ENCODE measurements around the gene XPR1. TPM values are rescaled to one million over a fixed set of nuclear protein-coding genes. Genes with fewer than 3 reads are reported as not detected.
"Not testable (repeated sequence)": the region's sequence is repeated elsewhere in the genome, so short reads cannot be mapped to it uniquely, and the experiment has no call there.

XPR1 gene
- total RNA-seq, 2 donors from 2014 or later = 18.6 to 18.9 TPM

DNA sequence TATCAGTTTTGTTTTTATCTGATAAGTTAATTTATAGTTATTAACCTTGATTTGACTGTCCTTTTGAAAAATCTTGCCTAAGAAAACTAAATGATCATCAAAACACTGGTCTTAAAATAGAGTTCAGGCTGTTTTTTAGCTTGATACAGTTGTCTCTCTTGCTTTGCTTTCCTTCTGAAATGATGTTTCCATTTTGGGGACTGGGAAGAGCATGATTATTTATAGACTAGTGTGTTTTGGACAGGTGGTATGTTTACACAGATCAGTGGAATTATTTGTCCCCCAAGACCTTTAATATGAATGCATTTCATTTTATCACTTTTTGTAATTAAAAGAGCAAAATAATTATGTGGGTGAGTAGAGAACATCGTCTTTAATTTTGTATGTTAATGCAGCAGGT lies 90.8 kb downstream of the XPR1 start:
- H3K4me3 Mint-ChIP-seq = no peak overlapping the region
- DNase-seq (no peak), ATAC-seq (no peak)
- H3K36me3 Mint-ChIP-seq (ENCODE audit: low read depth) = no peaks in the 10 kb centered on the region
- no peaks in the 10 kb centered on the region for H3K27me3 Mint-ChIP-seq
- no peaks in the 10 kb centered on the region for H3K9me3 ChIP-seq (ENCODE audit: control insufficient read depth, low read length, poor library complexity, severe bottlenecking)
- H3K4me1 Mint-ChIP-seq = no peaks in the 10 kb centered on the region
- no peak overlapping the region for H3K27ac Mint-ChIP-seq

DNA sequence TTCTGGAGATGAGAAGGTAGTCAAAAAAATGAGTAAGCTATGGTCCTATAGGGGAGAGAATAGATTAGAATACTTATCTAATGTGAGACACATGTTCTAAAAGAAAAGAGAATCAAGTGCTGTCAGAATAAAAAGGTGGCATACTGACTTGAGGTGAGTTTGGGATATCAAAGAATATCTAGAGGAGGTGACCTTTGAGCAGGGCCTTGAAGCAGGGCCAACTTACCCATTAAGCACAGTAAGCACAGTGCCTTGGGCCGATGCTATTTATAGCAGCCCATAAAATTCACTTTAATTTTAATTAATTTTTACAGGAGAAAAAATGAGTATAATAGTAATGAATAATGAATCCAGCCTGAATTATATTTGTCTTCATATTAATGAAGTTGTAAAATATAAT lies 92.2 kb downstream of the XPR1 start:
- Mint-ChIP-seq H3K4me3 (no peak overlapping the region), H3K36me3 (ENCODE audit: low read depth) (no peaks in the 10 kb centered on the region), H3K27me3 (no peaks in the 10 kb centered on the region), H3K27ac (no peak overlapping the region), H3K4me1 (no peaks in the 10 kb centered on the region)
- no peak for ATAC-seq
- DNase-seq = no peak
- no peaks in the 10 kb centered on the region for H3K9me3 ChIP-seq (ENCODE audit: control insufficient read depth, low read length, poor library complexity, severe bottlenecking)

DNA sequence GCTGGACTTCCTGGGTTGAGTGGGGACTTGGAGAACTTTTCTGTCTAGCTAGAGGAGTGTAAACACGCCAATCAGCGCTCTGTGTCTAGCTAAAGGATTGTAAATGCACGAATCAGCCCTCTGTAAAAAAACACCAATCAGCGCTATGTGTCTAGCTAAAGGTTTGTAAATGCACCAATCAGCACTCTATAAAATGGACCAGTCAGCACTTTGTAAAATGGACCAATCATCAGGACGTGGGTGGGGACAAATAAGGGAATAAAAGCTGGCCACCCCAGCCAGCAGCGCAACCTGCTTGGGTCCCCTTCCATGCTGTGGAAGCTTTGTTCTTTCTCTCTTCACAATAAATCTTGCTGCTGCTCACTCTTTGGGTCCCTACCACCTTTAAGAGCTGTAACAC lies 94.2 kb downstream of the XPR1 start:
- not testable (repeated sequence) for ATAC-seq; H3K27me3 Mint-ChIP-seq; H3K9me3 ChIP-seq (ENCODE audit: control insufficient read depth, low read length, poor library complexity, severe bottlenecking); H3K36me3 Mint-ChIP-seq (ENCODE audit: low read depth); H3K4me1 Mint-ChIP-seq; H3K4me3 Mint-ChIP-seq; H3K27ac Mint-ChIP-seq; DNase-seq

DNA sequence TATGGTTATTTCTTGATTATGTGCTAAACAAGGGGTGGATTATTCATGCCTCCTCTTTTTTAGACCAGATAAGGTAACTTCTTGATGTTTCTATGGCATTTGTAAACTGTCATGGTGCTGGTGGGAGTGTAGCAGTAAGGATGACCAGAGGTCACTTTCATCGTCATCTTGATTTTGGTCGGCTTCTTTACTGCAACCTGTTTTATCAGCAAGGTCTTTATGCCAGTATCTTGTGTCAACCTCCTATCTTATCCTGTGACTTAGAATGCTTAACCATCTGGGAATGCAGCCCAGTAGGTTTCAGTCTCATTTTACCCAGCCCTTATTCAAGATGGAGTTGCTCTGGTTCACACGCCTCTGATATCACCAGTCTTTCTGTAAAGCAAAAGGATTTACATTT lies 95.9 kb downstream of the XPR1 start:
- H3K9me3 ChIP-seq (ENCODE audit: control insufficient read depth, low read length, poor library complexity, severe bottlenecking); ATAC-seq; H3K4me3 Mint-ChIP-seq; H3K27me3 Mint-ChIP-seq; H3K36me3 Mint-ChIP-seq (ENCODE audit: low read depth); H3K27ac Mint-ChIP-seq; H3K4me1 Mint-ChIP-seq; DNase-seq: not testable (repeated sequence)

DNA sequence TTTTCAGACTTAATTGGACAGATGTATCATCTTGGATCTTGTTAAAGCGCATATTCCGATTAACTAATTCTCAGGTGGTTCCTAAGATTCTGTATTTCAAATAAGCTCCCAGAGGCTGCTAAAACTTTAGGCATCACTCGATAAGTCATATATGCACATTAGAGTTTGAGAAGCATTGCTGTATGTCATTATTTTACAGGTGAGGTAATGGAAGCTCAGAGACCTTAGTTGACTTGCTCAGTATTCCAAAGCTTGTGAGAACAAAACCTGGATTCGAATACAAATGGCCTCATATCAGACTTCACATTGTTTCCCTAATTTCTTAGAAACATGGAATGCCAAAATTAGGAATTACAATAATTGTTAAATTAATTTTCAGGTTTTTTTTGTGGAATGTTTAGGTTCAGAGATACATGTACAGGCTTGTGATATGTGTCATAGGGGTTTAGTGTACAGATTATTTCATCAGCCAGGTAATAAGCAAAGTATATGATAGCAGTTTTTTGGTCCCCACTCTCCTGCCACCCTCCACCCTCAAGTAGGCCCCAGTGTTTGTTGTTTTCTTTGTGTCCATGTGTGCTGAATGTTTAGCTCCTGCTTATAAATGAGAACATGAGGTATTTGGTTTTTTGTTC lies 96.8 kb downstream of the XPR1 start:
- ATAC-seq (no peak), DNase-seq (no peak)
- no peak overlapping the region for H3K4me3 Mint-ChIP-seq
- no peaks in the 10 kb centered on the region for H3K36me3 Mint-ChIP-seq (ENCODE audit: low read depth)
- H3K27ac Mint-ChIP-seq = no peak overlapping the region
- H3K27me3 Mint-ChIP-seq = no peaks in the 10 kb centered on the region
- peaks cover 10% of the 10 kb centered on the region for H3K9me3 ChIP-seq (ENCODE audit: control insufficient read depth, low read length, poor library complexity, severe bottlenecking)
- no peaks in the 10 kb centered on the region for H3K4me1 Mint-ChIP-seq

DNA sequence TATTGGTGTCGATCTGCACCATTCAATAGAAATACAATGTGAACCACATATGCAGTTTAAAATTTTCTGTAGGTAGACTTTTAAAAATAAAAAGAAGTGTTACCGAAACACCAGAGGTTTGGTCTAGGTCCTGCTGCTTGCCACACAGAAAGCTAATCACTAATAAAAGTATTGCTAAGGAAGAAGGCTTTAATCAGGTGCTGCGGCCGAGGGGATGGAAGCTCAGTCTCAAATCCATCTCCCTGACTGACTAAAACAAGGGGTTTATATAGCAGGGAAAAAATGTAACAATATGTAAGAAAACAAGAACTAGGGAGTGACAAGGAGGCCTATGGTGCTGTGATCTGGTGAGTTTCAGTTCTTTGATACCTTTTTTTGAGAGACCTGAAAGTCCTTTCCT lies 99.3 kb downstream of the XPR1 start:
- no peak for DNase-seq
- Mint-ChIP-seq H3K4me1 (no peaks in the 10 kb centered on the region), H3K4me3 (no peak overlapping the region), H3K36me3 (ENCODE audit: low read depth) (no peaks in the 10 kb centered on the region), H3K27ac (no peak overlapping the region), H3K27me3 (no peaks in the 10 kb centered on the region)
- ATAC-seq = no peak
- peaks cover 18% of the 10 kb centered on the region for H3K9me3 ChIP-seq (ENCODE audit: control insufficient read depth, low read length, poor library complexity, severe bottlenecking)

DNA sequence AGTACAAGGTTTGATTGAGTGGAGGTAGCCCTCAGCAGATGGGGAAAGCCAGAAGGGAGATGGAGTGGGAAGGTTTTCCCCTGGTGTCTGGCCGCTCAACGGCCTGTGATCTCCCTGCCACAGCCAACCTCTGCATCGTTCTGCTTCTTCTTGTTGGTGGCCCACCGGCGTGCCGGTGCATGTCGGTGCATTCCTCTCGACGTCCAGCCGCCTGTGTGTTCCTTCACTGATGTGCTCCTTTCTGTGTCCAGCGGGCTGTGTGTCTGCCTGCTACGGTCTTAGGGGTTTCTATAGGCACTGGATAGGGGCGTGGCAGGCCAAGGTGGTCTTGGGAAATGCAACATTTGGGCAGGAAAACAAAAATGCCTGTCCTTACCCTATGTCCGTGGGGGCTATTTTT lies 101.0 kb downstream of the XPR1 start:
- Mint-ChIP-seq H3K36me3 (ENCODE audit: low read depth) (no peaks in the 10 kb centered on the region), H3K4me1 (no peaks in the 10 kb centered on the region), H3K27ac (no peak overlapping the region), H3K4me3 (no peak overlapping the region), H3K27me3 (no peaks in the 10 kb centered on the region)
- ATAC-seq (no peak), DNase-seq (no peak)
- peaks cover 18% of the 10 kb centered on the region for H3K9me3 ChIP-seq (ENCODE audit: control insufficient read depth, low read length, poor library complexity, severe bottlenecking)

DNA sequence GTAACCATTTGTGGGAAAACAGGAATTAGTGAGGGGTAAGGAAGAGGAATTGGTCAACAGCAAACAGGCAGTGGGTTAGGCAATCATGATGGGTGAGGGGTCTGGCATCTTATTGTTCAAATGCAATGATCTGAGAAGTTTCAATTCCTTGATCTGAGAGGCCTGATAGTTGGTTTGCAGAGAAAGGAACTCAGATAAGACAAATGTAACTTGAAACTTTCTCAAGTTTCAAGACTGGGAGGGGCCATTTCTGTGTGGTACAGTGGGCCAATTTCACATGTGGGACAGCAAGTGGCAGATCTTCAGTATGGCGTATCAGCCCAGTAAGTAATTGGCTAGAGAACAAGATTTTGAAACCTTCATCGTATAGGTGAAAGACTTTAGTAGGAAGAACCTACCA lies 102.5 kb downstream of the XPR1 start:
- DNase-seq (no peak), ATAC-seq (no peak)
- Mint-ChIP-seq H3K27ac (no peak overlapping the region), H3K4me1 (no peaks in the 10 kb centered on the region), H3K36me3 (ENCODE audit: low read depth) (peaks cover 3% of the 10 kb centered on the region), H3K27me3 (no peaks in the 10 kb centered on the region), H3K4me3 (no peak overlapping the region)
- H3K9me3 ChIP-seq (ENCODE audit: control insufficient read depth, low read length, poor library complexity, severe bottlenecking) = peaks cover 18% of the 10 kb centered on the region

DNA sequence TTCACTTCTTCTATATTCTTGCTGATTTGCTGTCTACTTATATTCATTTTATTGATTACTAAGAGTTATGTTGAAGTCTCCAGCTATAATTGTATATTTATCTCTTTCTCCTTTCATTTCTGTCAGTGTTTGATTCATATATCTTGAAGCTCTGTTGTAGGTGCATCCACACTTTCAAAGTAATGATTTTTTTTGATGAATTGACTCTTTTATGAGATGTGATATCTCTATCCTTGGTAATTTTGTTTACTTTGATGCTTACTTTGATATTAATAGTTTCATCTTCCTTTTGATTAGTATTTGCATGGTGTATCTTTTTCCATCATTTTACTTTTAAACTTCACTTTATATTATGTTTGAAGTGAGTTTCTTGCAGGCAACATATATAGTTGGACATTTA lies 110.8 kb downstream of the XPR1 start:
- DNase-seq (no peak), ATAC-seq (no peak)
- peaks cover 6% of the 10 kb centered on the region for H3K9me3 ChIP-seq (ENCODE audit: control insufficient read depth, low read length, poor library complexity, severe bottlenecking)
- H3K27me3 Mint-ChIP-seq = no peaks in the 10 kb centered on the region
- no peak overlapping the region for H3K4me3 Mint-ChIP-seq
- H3K27ac Mint-ChIP-seq = no peak overlapping the region
- no peaks in the 10 kb centered on the region for H3K4me1 Mint-ChIP-seq
- peaks cover 5% of the 10 kb centered on the region for H3K36me3 Mint-ChIP-seq (ENCODE audit: low read depth)

DNA sequence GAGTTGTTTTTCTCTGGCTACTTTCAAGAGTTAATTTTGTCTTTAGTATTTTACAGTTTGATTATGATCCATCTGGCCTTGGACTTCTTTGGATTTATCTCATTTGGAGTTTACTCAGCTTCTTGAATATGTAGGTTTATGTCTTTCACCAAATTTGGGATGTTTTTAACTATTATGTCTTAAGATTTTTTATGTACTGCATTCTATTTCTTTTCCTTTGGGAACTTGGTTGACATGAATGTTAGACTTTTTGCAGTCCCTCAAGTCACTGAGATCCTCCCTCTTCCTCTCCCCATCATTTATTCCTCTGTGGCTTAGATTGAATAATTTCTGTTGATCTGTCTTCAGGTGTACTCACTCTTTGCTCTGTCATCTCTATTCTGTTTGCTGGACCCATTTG lies 112.0 kb downstream of the XPR1 start:
- Mint-ChIP-seq H3K27me3 (no peaks in the 10 kb centered on the region), H3K4me1 (no peaks in the 10 kb centered on the region), H3K4me3 (no peak overlapping the region), H3K36me3 (ENCODE audit: low read depth) (peaks cover 2% of the 10 kb centered on the region), H3K27ac (no peak overlapping the region)
- peaks cover 6% of the 10 kb centered on the region for H3K9me3 ChIP-seq (ENCODE audit: control insufficient read depth, low read length, poor library complexity, severe bottlenecking)
- DNase-seq (no peak), ATAC-seq (no peak)

DNA sequence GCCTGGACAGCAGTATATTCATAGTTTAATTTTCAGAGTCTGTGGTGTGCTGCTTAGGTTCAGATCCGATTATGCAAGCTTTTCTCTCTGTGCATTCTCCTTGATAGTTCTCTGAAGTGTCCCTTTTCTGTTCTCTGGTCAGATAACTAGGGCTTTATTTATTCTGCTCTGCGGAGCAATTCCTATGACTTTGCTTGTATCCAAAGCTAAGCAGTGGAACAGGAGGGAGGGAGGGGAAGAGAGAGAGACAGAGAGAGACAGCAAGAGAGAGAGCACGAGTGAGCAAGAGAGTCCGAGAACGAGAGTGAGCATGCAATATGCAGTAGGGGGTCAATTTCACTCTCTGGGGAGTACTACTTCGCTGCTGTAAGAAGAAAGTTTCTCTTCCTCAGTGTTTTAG lies 113.3 kb downstream of the XPR1 start:
- ATAC-seq (no peak), DNase-seq (no peak)
- H3K36me3 Mint-ChIP-seq (ENCODE audit: low read depth) = peaks cover 2% of the 10 kb centered on the region
- no peaks in the 10 kb centered on the region for H3K27me3 Mint-ChIP-seq
- no peak overlapping the region for H3K4me3 Mint-ChIP-seq
- H3K9me3 ChIP-seq (ENCODE audit: control insufficient read depth, low read length, poor library complexity, severe bottlenecking) = peaks cover 6% of the 10 kb centered on the region
- no peaks in the 10 kb centered on the region for H3K4me1 Mint-ChIP-seq
- H3K27ac Mint-ChIP-seq = no peak overlapping the region

DNA sequence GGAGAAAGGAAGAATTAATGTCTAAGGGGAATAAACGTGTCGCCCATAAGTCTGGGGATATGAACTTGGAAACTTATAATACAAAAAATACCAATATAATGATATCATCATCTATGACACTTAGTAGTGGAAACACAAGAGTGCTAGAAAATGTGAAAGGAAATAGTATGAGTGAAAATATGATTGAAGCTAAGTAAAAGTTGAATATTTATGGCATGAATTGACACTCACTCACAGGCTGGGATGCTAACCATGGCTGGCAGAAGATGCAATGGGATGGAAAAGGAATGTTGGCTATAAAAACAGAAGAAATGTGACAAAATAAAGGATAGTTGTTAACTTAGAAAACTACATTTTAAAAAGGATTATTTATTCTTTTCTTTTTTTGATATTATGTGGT lies 120.1 kb downstream of the XPR1 start:
- DNase-seq = no peak
- Mint-ChIP-seq H3K27ac (no peak overlapping the region), H3K4me3 (no peak overlapping the region), H3K36me3 (ENCODE audit: low read depth) (peaks cover 2% of the 10 kb centered on the region), H3K27me3 (no peaks in the 10 kb centered on the region), H3K4me1 (no peaks in the 10 kb centered on the region)
- ATAC-seq = no peak
- no peaks in the 10 kb centered on the region for H3K9me3 ChIP-seq (ENCODE audit: control insufficient read depth, low read length, poor library complexity, severe bottlenecking)

DNA sequence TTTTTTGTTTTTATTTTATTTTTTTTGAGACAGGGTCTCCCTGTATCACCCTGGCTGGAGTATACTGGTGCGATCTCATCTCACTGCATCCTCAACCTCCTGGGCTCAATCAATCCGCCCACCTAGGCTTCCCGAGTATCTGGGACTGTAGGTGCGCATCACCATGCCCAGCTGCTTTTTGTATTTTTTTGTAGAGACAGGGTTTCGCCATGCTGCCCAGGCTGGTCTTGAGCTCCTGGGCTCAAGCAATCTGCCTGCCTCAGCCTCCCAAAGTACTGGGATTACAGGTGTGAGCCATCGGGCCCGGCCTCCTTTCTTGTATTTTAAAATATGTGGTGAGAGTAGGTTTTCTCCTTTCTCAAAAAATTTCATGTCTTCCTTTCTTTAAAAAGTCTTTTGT lies 122.6 kb downstream of the XPR1 start:
- Mint-ChIP-seq H3K4me1 (no peaks in the 10 kb centered on the region), H3K36me3 (ENCODE audit: low read depth) (peaks cover 2% of the 10 kb centered on the region), H3K27me3 (no peaks in the 10 kb centered on the region), H3K4me3 (no peak overlapping the region), H3K27ac (no peak overlapping the region)
- DNase-seq (no peak), ATAC-seq (no peak)
- no peaks in the 10 kb centered on the region for H3K9me3 ChIP-seq (ENCODE audit: control insufficient read depth, low read length, poor library complexity, severe bottlenecking)

DNA sequence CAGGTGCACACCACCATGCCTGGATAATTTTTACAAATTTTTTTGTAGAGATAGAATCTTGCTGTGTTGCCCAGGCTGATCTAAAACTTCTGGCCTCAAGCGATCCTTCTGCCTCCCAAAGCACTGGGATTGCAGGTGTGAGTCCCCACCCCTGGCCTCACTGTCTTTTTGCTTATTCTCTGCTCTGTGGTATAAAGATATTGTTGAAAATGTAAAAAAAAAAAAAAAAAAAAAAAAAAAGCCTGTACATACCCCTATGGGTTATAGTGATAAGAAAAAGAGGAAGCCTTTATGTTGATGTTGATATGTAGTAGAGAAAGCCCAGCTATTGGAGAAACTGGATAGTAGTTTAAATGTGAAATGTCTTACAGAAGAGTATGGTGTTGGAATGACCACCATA lies 125.8 kb downstream of the XPR1 start:
- no peak for ATAC-seq
- H3K27me3 Mint-ChIP-seq = no peaks in the 10 kb centered on the region

More for the DNA sequence above, 125.8 kb downstream of the XPR1 start:
- no peak for DNase-seq
- H3K9me3 ChIP-seq (ENCODE audit: control insufficient read depth, low read length, poor library complexity, severe bottlenecking) = no peaks in the 10 kb centered on the region
- Mint-ChIP-seq H3K36me3 (ENCODE audit: low read depth) (peaks cover 2% of the 10 kb centered on the region), H3K4me3 (no peak overlapping the region), H3K27ac (no peak overlapping the region), H3K4me1 (no peaks in the 10 kb centered on the region)

Measured in T-helper 17 cell (primary cell).